Endometrial microvascular endothelial cells (primary cell): ENCODE data around the gene ZFPM1. TPM values are rescaled to one million over a fixed set of nuclear protein-coding genes. Genes with fewer than 3 reads are reported as not detected.
"Not testable (repeated sequence)": the region's sequence is repeated elsewhere in the genome, so short reads cannot be mapped to it uniquely, and the experiment has no call there.

ENCODE experiments used
- in situ Hi-C: cut with HindIII; loops from 2 replicates; pipeline ENCODE4 v1.10.0; 2017; ENCODE audit warnings: low sequenced_read_pairs, low pct_unique_long_range_greater_than_20kb; ENCODE audit errors: inconsistent ontology term
- total RNA-seq: library from RNA; depleted of rRNA; stranded (reverse); fragments of >200 nt; gene quantifications from one replicate; pipeline ENCODE4 v1.2.3, GENCODE V29; 2015; ENCODE audit errors: inconsistent ontology term

ZFPM1 gene
- total RNA-seq, 1 donor from 2014 or later: 1.2 TPM

GRCh38 chr16:88485366-88485741 is 32.3 kb downstream of the ZFPM1 start:
- in situ Hi-C loops: not testable (repeated sequence)

- in situ Hi-C loops: no loop called here
Observed at GRCh38 chr16:88486398-88487123, 33.5 kb downstream of the ZFPM1 start.

- in situ Hi-C loops: no loop called here
Observed at GRCh38 chr16:88487124-88487432, 34.0 kb downstream of the ZFPM1 start.

GRCh38 chr16:88487920-88488851 is 35.1 kb downstream of the ZFPM1 start:
- in situ Hi-C loops: no loop called here

GRCh38 chr16:88489163-88489741 is 36.2 kb downstream of the ZFPM1 start:
- in situ Hi-C loops: no loop called here

- in situ Hi-C loops: no loop called here
Observed at GRCh38 chr16:88491001-88491559, 38.0 kb downstream of the ZFPM1 start.

- in situ Hi-C loops: no loop called here
Observed at GRCh38 chr16:88491560-88492310, 38.7 kb downstream of the ZFPM1 start.

GRCh38 chr16:88493879-88494278 is 40.8 kb downstream of the ZFPM1 start:
- in situ Hi-C loops: no loop called here

- in situ Hi-C loops: no loop called here
Observed at GRCh38 chr16:88494335-88495154, 41.5 kb downstream of the ZFPM1 start.

GRCh38 chr16:88495268-88495772 is 42.2 kb downstream of the ZFPM1 start:
- in situ Hi-C loops: no loop called here

- in situ Hi-C loops: no loop called here
Observed at GRCh38 chr16:88497561-88498462, 44.7 kb downstream of the ZFPM1 start.

- in situ Hi-C loops: no loop called here
Observed at GRCh38 chr16:88498576-88499208, 45.6 kb downstream of the ZFPM1 start.

GRCh38 chr16:88499292-88499691 is 46.2 kb downstream of the ZFPM1 start:
- in situ Hi-C loops: no loop called here

- in situ Hi-C loops: no loop called here
Observed at GRCh38 chr16:88499836-88500251, 46.8 kb downstream of the ZFPM1 start.

GRCh38 chr16:88500255-88500661 is 47.2 kb downstream of the ZFPM1 start:
- in situ Hi-C loops: no loop called here

GRCh38 chr16:88502371-88502770 is 49.3 kb downstream of the ZFPM1 start:
- in situ Hi-C loops: no loop called here
